Mesenchymal stem cell (in vitro differentiated cells and primary cell): ENCODE data around the gene NEGR1.
"Not testable (repeated sequence)": the region's sequence is repeated elsewhere in the genome, so short reads cannot be mapped to it uniquely, and the experiment has no call there.

Source experiments
- DNase-seq: peaks from one replicate; pipeline ENCODE4 v3.0.0-alpha.2; 2013
- H2AFZ ChIP-seq: one replicate; pipeline ENCODE4 v1.6.1; 2013; ENCODE audit warnings: low read depth, mild to moderate bottlenecking, control low read depth, inconsistent platforms, low read length, moderate library complexity
- H2AK5ac ChIP-seq: 2 replicates; pipeline ENCODE4 v1.6.1; 2013; ENCODE audit warnings: low read length, moderate library complexity, mild to moderate bottlenecking, inconsistent platforms; ENCODE audit not compliant: severe bottlenecking
- H2BK120ac ChIP-seq: one replicate; pipeline ENCODE4 v1.6.1; 2013; ENCODE audit warnings: low read depth, mild to moderate bottlenecking, inconsistent platforms, low read length, moderate library complexity
- H2BK12ac ChIP-seq, 2 experiments: one replicate each; pipeline ENCODE4 v1.6.1; 2013; ENCODE audit warnings: inconsistent platforms in 2 of 2, low read length in 2 of 2, mild to moderate bottlenecking in 2 of 2, moderate library complexity in 2 of 2, control low read depth in 1 of 2
- H2BK15ac ChIP-seq: one replicate; pipeline ENCODE4 v1.6.1; 2013; ENCODE audit warnings: mild to moderate bottlenecking, low read depth, inconsistent platforms; ENCODE audit not compliant: poor library complexity, severe bottlenecking
- H2BK5ac ChIP-seq: 2 replicates; pipeline ENCODE4 v1.6.1; 2013; ENCODE audit warnings: low read depth, mild to moderate bottlenecking, low read length, control low read depth, inconsistent platforms; ENCODE audit not compliant: poor library complexity, severe bottlenecking
- H3K14ac ChIP-seq, 2 experiments: one replicate each; pipeline ENCODE4 v1.6.1; 2013; ENCODE audit warnings: inconsistent platforms in 2 of 2, low read length in 2 of 2, control low read depth in 1 of 2, mild to moderate bottlenecking in 1 of 2, moderate library complexity in 1 of 2
- H3K18ac ChIP-seq, 2 experiments: one replicate each; pipeline ENCODE4 v1.6.1; 2013; ENCODE audit warnings: inconsistent platforms in 2 of 2, low read length in 2 of 2, control low read depth in 1 of 2, low read depth in 1 of 2, mild to moderate bottlenecking in 1 of 2
- H3K23ac ChIP-seq, 2 experiments: one replicate each; pipeline ENCODE4 v1.6.1; 2013; ENCODE audit warnings: inconsistent platforms in 2 of 2, low read length in 2 of 2, mild to moderate bottlenecking in 2 of 2, moderate library complexity in 2 of 2, control low read depth in 1 of 2
- H3K27ac ChIP-seq: 2 replicates; pipeline ENCODE4 v1.5.1; 2013; ENCODE audit warnings: mild to moderate bottlenecking, moderate library complexity, low read length, control low read depth, inconsistent platforms; ENCODE audit not compliant: poor library complexity, severe bottlenecking
- H3K27me3 ChIP-seq, 2 experiments: 2 replicates each; pipeline versions ENCODE4 v1.6.1 to v1.7.0; 2013; ENCODE audit warnings: low read length in 2 of 2, mild to moderate bottlenecking in 2 of 2, moderate library complexity in 2 of 2, control low read depth in 1 of 2, inconsistent platforms in 1 of 2; ENCODE audit not compliant: control insufficient read depth in 1 of 2, insufficient read depth in 1 of 2
- H3K36me3 ChIP-seq, 2 experiments: 2 replicates each; pipeline versions ENCODE4 v1.6.1 to v1.7.0; 2013; ENCODE audit warnings: low read length in 2 of 2, control low read depth in 1 of 2, inconsistent platforms in 1 of 2, low read depth in 1 of 2, mild to moderate bottlenecking in 1 of 2; ENCODE audit not compliant: insufficient read depth in 2 of 2, control insufficient read depth in 1 of 2
- H3K4ac ChIP-seq, 2 experiments: one replicate each; pipeline ENCODE4 v1.6.1; 2013; ENCODE audit warnings: inconsistent platforms in 2 of 2, low read length in 2 of 2, mild to moderate bottlenecking in 2 of 2, moderate library complexity in 2 of 2, control low read depth in 1 of 2, low read depth in 1 of 2
- H3K4me1 ChIP-seq: 2 replicates; pipeline ENCODE4 v1.6.1; 2013; ENCODE audit warnings: low read depth, low read length, control low read depth; ENCODE audit not compliant: control insufficient read depth, insufficient read depth
- H3K4me2 ChIP-seq: 2 replicates; pipeline ENCODE4 v1.6.1; 2013; ENCODE audit warnings: low read length, mild to moderate bottlenecking, inconsistent platforms; ENCODE audit not compliant: poor library complexity, severe bottlenecking
- H3K4me3 ChIP-seq, 2 experiments: 2 replicates each; pipeline versions ENCODE4 v1.5.1 to v1.7.0; 2013; ENCODE audit warnings: low read length in 2 of 2, mild to moderate bottlenecking in 2 of 2, control low read depth in 1 of 2, low read depth in 1 of 2; ENCODE audit not compliant: insufficient read depth in 1 of 2
- H3K79me1 ChIP-seq: replicated peaks from 2 replicates; pipeline ENCODE4 v1.6.1; 2013; ENCODE audit warnings: mild to moderate bottlenecking, control low read depth, low read length, inconsistent platforms; ENCODE audit not compliant: poor library complexity, severe bottlenecking
- H3K9ac ChIP-seq: 2 replicates; pipeline ENCODE4 v1.7.0; 2013; ENCODE audit warnings: mild to moderate bottlenecking, low read length, moderate library complexity
- H3K9me3 ChIP-seq: 2 replicates; pipeline ENCODE4 v1.7.0; 2013; ENCODE audit warnings: mild to moderate bottlenecking, low read length; ENCODE audit not compliant: control insufficient read depth
- H4K8ac ChIP-seq: one replicate; pipeline ENCODE4 v1.6.1; 2013; ENCODE audit warnings: inconsistent platforms, mild to moderate bottlenecking, low read length, moderate library complexity
- H4K91ac ChIP-seq: one replicate; pipeline ENCODE4 v1.6.1; 2013; ENCODE audit warnings: mild to moderate bottlenecking, low read length, inconsistent platforms
- WGBS: methylation state at CpG from one replicate; pipeline ENCODE4 v1.1.7; 2013; ENCODE audit warnings: mixed read lengths; 5-methylcytosine and 5-hydroxymethylcytosine counted together

Gene NEGR1

DNA sequence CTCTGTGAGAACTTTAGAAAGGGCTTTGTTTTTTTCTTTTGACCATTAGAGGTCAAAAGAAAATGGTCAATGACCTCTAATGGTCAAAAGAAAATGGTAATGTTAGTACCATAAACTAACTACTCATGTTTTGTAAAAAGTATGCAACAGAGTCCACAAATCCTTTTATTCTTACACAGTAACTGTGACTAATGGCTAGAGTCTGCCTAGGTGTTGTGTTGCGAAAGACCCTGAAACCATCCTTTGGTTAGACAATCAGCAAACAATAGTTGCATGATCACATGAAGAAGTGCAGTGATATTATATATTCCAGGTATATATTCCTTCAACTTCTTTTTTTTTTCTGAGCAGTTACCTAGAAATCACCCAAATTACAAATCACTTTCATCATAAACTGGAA lies 40.9 kb downstream of the NEGR1 start:
- Histone ChIP-seq H2AK5ac (no peak overlapping the region), H4K8ac (no peak overlapping the region), H3K79me1 (peaks cover 7% of the 10 kb centered on the region), H3K9me3 (no peaks in the 10 kb centered on the region), H3K18ac (no peak overlapping the region), H3K14ac (no peak overlapping the region), H2BK12ac (no peak overlapping the region), H4K91ac (no peak overlapping the region), H3K27ac (no peak overlapping the region), H3K9ac (no peak overlapping the region), H3K4ac (no peak overlapping the region), H2BK120ac (no peak overlapping the region), H2AFZ (no peak overlapping the region), H3K23ac (no peak overlapping the region), H3K27me3 (no peaks in the 10 kb centered on the region), H3K4me3 (no peak overlapping the region), H3K4me1 (no peaks in the 10 kb centered on the region), H2BK5ac (no peak overlapping the region), H3K4me2 (no peak overlapping the region), H3K36me3 (no peaks in the 10 kb centered on the region), H2BK15ac (no peak overlapping the region)
- WGBS, result no CpG with 5 or more reads among the region's 1 CpG
- DNase-seq, result no peak

DNA sequence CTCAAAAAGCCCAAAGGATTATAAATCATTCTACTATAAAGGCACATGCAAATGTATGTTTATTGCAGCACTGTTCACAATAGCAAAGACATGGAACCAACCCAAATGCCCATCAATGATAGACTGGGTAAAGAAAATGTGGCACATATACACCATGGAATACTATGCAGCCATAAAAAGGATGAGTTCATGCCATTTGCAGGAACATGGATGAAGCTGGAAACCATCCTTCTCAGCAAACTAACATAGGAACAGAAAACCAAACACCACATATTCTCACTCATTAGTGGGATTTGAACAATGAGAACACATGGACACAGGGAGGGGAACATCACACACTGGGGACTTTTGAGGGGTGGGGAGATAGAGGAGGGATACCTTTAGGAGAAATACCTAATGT lies 46.4 kb downstream of the NEGR1 start:
- peaks cover 10% of the 10 kb centered on the region for H3K79me1 ChIP-seq
- H3K18ac ChIP-seq, H4K8ac ChIP-seq, H3K9ac ChIP-seq, DNase-seq, H3K4me1 ChIP-seq, H3K14ac ChIP-seq, H2BK15ac ChIP-seq, H3K4me3 ChIP-seq, H3K4ac ChIP-seq, H2BK12ac ChIP-seq, H2AFZ ChIP-seq, H3K9me3 ChIP-seq, H3K23ac ChIP-seq, H2BK120ac ChIP-seq, H2BK5ac ChIP-seq, H3K27ac ChIP-seq, H2AK5ac ChIP-seq, H3K36me3 ChIP-seq, H3K4me2 ChIP-seq, H3K27me3 ChIP-seq, H4K91ac ChIP-seq: not testable (repeated sequence)

DNA sequence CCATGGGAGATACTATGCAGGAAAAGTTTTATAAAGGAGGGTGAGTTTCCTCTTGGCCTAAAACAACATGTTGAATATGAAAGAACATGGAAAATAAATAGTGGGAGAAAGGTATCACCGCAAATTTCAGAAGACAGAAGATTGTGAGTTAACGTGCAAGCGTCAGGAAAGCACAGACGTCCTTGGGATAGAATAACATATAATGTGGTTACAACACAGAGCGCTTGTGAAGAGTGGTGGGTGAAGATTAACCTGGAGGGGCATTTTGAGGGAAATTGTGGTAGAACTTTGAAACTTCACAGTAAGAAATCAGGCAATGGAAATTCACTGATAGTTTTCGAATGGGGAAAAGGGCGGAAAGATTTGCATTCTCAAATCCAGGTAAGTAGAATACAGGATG lies 47.3 kb downstream of the NEGR1 start:
- Histone ChIP-seq H3K9ac (no peak overlapping the region), H3K4me2 (no peak overlapping the region), H2AFZ (no peak overlapping the region), H3K27me3 (no peaks in the 10 kb centered on the region), H3K4me1 (no peaks in the 10 kb centered on the region), H2BK120ac (no peak overlapping the region), H2BK12ac (no peak overlapping the region), H3K4me3 (no peak overlapping the region), H3K9me3 (no peaks in the 10 kb centered on the region), H2BK15ac (no peak overlapping the region), H3K23ac (no peak overlapping the region), H3K27ac (no peak overlapping the region), H4K8ac (no peak overlapping the region), H2BK5ac (no peak overlapping the region), H3K36me3 (no peaks in the 10 kb centered on the region), H3K18ac (no peak overlapping the region), H3K79me1 (peaks cover 10% of the 10 kb centered on the region), H3K4ac (no peak overlapping the region), H4K91ac (no peak overlapping the region), H2AK5ac (no peak overlapping the region), H3K14ac (no peak overlapping the region)
- 89% methylated on average over 7 of the region's 7 CpGs for WGBS
- no peak for DNase-seq

DNA sequence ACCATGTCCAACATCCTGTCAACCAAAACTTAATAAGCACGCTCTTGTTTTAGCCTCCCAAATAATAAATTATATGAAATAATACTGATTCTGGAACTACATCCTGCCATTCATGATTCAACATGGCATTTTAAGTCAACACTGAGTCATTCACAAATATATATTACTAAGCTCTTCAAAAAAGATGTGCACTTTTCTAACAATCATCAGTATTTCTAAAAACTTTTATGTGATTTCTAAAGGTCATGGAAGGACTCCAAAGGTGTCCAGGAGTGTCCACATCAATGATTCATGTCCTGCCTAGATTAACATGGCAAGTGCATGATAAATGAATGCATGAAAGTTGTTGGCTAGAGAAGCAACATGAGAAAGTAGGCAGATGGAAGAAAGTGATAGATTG lies 51.6 kb downstream of the NEGR1 start:
- no peak overlapping the region for H3K23ac ChIP-seq
- no peak overlapping the region for H2AFZ ChIP-seq
- no peak overlapping the region for H4K8ac ChIP-seq
- H2BK5ac ChIP-seq, result no peak overlapping the region
- H3K4me1 ChIP-seq, result no peaks in the 10 kb centered on the region
- no peak overlapping the region for H2AK5ac ChIP-seq
- H2BK120ac ChIP-seq, result no peak overlapping the region
- no peak overlapping the region for H3K9ac ChIP-seq
- no peaks in the 10 kb centered on the region for H3K9me3 ChIP-seq
- WGBS, result 89% methylated on average over 1 of the region's 1 CpG
- H3K36me3 ChIP-seq, result no peaks in the 10 kb centered on the region
- H3K27me3 ChIP-seq, result no peaks in the 10 kb centered on the region
- H3K4me3 ChIP-seq, result no peak overlapping the region
- no peak overlapping the region for H3K4ac ChIP-seq
- H4K91ac ChIP-seq, result no peak overlapping the region
- no peak overlapping the region for H2BK15ac ChIP-seq
- H3K79me1 ChIP-seq, result peaks cover 7% of the 10 kb centered on the region
- no peak overlapping the region for H3K4me2 ChIP-seq
- H2BK12ac ChIP-seq, result no peak overlapping the region
- H3K18ac ChIP-seq, result no peak overlapping the region
- H3K27ac ChIP-seq, result no peak overlapping the region
- no peak for DNase-seq
- H3K14ac ChIP-seq, result no peak overlapping the region
